ENCODE data around the gene ZMYND8.

ZMYND8 gene

DNA sequence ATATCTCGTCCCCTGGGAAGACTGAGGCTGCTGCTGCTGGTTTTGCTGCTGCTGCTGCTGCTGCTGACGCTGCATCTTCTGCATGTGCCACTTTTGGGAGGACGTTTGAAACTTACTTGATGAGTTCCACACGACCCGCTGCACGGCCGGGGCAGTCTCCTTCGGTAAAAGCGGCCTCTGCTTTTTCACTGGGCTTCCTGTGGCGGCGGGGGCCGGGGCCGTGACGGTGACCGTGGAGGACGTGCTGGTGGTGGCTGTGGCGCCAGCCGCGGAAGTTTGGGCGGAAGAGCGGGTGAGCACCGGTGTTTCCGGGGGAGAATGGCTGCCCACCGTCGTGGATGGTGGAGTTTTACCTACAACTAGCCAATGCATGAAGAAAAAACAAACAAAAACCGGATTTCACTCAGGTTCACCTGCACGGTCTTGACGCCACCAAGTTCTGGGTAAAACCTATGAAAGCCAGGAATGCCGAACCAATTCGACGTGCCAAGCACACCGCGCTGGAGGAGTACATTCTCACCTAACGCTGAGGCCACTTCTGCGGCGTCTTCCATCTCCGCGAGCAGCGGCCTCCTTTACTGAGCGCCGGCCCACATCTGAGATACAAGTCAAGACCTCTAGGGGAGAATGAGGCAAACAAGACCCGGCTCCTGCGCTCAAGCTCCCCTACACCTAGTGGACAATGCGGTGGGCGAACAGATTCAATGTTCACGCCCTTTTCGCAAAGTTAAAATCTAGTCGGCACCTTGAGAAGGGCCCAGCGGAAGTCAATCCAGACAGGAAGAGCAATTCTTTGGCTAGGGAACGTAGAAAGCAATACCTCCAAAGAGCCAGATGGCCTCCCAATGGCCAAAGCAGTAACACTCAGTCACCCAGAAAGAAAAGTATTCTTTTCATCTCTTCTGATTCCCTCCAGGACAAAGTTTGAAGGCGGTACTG lies 117.5 kb downstream of the ZMYND8 start:
- DNase-seq (ENCODE audit: insufficient read length, low spot score) (no peak), FAIRE-seq (no peak)
- TF ChIP-seq, protein P1, sequence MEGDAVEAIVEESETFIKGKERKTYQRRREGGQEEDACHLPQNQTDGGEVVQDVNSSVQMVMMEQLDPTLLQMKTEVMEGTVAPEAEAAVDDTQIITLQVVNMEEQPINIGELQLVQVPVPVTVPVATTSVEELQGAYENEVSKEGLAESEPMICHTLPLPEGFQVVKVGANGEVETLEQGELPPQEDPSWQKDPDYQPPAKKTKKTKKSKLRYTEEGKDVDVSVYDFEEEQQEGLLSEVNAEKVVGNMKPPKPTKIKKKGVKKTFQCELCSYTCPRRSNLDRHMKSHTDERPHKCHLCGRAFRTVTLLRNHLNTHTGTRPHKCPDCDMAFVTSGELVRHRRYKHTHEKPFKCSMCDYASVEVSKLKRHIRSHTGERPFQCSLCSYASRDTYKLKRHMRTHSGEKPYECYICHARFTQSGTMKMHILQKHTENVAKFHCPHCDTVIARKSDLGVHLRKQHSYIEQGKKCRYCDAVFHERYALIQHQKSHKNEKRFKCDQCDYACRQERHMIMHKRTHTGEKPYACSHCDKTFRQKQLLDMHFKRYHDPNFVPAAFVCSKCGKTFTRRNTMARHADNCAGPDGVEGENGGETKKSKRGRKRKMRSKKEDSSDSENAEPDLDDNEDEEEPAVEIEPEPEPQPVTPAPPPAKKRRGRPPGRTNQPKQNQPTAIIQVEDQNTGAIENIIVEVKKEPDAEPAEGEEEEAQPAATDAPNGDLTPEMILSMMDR (IDR thresholded peaks at IDR 0.05; ENCODE audit: insufficient read depth, missing control alignments) = no peak

DNA sequence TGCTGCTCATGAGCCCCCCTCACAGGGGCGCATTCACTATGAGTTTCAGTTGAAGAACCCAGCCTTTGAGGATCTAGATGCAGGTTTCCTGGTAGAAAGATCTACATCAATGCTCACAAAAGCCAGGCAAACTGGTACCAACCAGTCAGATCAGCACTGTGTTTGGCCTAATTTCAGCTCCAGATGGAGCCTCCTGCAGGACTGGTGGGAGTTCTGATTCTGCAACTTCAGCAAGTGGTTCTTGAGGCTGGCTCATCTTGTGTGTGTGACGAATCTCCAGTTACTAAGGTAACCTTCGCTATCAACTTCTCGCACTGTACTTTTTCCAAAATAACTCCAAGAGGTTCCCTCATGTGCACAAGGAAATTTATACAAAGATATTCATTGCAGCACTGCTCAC lies 118.8 kb downstream of the ZMYND8 start:
- no peak for FAIRE-seq
- no peak for DNase-seq (ENCODE audit: insufficient read length, low spot score)
- TF ChIP-seq, protein P1 (IDR thresholded peaks at IDR 0.05; ENCODE audit: insufficient read depth, missing control alignments) = no peak

DNA sequence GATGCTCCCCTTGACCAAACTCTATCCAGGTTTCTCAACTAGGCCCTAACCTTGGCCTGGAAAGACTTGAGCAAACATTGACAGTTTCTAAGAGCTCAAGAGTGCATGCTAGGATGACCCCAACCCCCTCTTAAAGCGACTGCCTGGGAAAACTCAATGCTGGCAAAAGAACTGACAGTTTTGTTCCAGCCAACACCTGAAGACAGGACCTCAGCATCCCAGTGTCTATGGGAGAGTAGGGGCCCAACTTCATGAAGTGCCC lies 119.9 kb downstream of the ZMYND8 start:
- TF ChIP-seq, protein P1 (IDR thresholded peaks at IDR 0.05; ENCODE audit: insufficient read depth, missing control alignments) = no peak
- no peak for DNase-seq (ENCODE audit: insufficient read length, low spot score)
- no peak for FAIRE-seq

DNA sequence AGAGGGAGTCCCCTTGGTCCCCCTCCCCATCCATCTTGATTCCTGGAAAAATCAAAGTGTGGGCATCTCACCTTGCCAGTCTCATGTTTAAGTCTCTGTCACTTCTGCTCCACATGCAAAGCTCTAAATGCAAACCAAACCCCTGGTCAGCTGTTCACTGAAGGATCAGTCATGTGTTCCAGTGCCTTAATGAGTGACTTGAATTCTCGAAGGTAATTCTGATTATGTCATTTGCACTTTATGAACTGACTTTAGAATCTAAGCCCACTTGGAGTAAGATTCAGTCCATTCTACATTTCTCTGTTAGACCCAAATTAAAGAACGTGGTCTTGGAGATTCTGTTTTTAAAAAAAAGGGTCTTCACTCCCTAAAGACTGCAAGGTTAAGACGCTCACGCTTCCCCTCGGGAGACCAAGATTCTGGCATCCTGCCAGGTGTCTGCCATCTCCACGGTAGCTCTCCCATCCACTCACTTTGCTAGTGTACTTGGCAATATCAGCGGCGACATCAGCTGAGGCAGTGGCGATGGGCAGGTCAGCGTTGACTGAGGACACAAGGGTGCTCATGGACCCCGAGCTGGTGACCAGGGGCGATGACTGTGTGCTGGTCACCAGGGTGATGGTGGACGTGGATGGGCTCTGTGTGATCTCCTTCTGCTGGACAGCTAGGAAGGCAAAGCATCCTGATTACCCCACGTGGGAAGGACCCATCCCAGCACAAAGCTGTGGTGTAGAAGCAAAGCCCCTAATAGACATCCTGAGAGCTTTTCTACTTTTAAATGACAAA lies 120.5 kb downstream of the ZMYND8 start:
- no peak for DNase-seq (ENCODE audit: insufficient read length, low spot score)
- TF ChIP-seq, protein P1 (IDR thresholded peaks at IDR 0.05; ENCODE audit: insufficient read depth, missing control alignments) = no peak
- no peak for FAIRE-seq

DNA sequence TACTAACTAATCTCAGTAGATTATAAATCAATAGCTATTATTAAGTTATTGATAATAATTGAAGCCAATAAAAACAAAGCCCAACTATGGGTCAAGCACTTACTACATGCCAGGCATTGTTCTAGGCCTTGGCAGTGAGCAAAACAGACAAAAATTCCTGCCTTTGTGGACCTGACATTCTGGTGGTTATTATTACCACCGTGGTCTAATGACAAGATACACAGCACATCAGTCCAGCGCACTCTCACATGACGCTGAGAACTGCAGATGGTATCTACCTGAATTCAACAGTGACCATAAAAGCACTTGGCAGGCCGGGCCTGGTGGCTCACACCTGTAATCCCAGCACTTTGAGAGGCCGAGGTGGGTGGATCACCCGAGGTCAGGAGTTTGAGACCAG lies 121.4 kb downstream of the ZMYND8 start:
- TF ChIP-seq, protein P1 (IDR thresholded peaks at IDR 0.05; ENCODE audit: insufficient read depth, missing control alignments) = no peak
- no peak for DNase-seq (ENCODE audit: insufficient read length, low spot score)
- FAIRE-seq = no peak

DNA sequence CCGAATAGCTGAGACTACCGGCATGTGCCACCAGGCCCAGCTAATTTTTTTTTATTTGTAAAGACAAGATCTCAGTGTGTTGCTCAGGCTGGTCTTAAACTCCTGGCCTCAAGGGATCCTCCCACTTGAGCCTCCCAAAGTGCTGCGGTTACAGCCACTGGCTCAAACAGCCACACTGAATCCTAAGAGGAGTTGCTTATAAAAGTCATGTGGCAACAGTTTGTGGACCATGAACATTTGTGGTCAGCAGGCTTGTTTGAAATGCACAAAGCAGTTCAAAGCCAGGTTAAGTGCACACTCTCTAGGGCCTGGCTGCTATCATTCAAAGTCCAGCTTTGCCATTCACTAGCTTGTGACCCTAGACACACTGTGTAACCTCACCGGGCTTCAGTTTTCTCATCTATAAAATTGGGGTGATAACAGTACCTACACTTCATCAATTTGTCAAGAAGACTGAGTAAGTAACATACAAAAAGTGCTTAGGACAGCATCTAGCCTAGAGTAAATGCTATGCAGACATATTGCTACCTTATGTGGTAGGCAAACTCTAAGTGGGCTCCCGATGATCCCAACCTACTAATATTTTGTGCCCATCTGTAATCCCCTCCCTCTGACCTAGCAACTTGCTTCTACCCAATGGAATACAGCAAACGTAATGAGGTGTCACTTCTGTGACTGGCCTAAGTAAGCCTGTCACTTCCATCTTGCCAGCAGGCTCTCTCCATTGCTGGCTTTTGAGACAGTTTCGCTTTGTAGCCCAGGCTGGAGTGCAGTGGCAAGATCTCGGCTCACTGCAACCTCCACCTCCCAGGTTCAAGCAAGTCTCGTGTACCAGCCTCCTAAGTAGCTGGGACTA lies 122.9 kb downstream of the ZMYND8 start:
- DNase-seq (ENCODE audit: insufficient read length, low spot score) (no peak), FAIRE-seq (no peak)
- TF ChIP-seq, protein P1 (IDR thresholded peaks at IDR 0.05; ENCODE audit: insufficient read depth, missing control alignments) = no peak
